ENCODE data around the gene CHMP4B.

DNA sequence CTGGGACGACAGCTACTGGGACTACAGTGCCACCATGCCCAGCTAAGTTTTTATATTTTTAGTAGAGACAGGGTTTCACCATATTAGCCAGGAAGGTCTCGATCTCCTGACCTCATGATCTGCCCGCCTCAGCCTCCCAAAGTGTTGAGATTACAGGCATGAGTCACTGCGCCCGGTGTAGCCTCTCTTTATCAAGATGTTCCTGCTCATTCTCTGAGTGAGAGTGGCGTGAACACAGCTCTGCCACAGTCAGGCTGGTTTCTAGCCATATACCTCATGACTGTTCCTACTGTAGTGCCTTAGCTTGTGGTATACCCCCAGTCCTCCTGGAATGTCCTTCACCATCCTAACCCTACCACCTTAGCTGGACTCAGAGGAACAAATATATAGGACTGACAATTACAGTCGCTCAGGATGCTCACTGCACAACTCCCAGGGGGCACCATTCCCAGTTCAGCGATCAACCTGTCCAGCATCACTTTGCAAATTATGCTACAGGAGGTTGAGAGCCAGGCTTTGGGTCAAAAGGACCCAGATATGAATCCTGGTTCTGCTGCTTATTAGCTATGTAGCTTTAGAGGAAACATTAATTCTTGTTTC lies 86.3 kb downstream of the CHMP4B start:
- TF ChIP-seq, protein P1, sequence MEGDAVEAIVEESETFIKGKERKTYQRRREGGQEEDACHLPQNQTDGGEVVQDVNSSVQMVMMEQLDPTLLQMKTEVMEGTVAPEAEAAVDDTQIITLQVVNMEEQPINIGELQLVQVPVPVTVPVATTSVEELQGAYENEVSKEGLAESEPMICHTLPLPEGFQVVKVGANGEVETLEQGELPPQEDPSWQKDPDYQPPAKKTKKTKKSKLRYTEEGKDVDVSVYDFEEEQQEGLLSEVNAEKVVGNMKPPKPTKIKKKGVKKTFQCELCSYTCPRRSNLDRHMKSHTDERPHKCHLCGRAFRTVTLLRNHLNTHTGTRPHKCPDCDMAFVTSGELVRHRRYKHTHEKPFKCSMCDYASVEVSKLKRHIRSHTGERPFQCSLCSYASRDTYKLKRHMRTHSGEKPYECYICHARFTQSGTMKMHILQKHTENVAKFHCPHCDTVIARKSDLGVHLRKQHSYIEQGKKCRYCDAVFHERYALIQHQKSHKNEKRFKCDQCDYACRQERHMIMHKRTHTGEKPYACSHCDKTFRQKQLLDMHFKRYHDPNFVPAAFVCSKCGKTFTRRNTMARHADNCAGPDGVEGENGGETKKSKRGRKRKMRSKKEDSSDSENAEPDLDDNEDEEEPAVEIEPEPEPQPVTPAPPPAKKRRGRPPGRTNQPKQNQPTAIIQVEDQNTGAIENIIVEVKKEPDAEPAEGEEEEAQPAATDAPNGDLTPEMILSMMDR (IDR thresholded peaks at IDR 0.05): no peak
- TF ChIP-seq POLR2A (IDR thresholded peaks at IDR 0.05): no peak
